IPS-18a (cell line): ENCODE data around the gene ABLIM2.

ENCODE experiments used
- H3K27ac ChIP-seq: one replicate; pipeline ENCODE4 v1.5.1; 2013; ENCODE audit warnings: low read length
- H3K27me3 ChIP-seq: one replicate; pipeline ENCODE4 v1.6.1; 2013; ENCODE audit warnings: mild to moderate bottlenecking, low read length; ENCODE audit not compliant: control insufficient read depth, insufficient read depth
- H3K36me3 ChIP-seq: one replicate; pipeline ENCODE4 v1.6.1; 2013; ENCODE audit warnings: low read depth, low read length; ENCODE audit not compliant: control insufficient read depth
- H3K4me1 ChIP-seq: one replicate; pipeline ENCODE4 v1.6.1; 2013; ENCODE audit warnings: low read depth, low read length; ENCODE audit not compliant: control insufficient read depth
- H3K4me3 ChIP-seq: one replicate; pipeline ENCODE4 v1.5.1; 2013; ENCODE audit warnings: low read length
- H3K9ac ChIP-seq: one replicate; pipeline ENCODE4 v1.6.1; 2013; ENCODE audit warnings: mild to moderate bottlenecking, low read length, moderate library complexity
- H3K9me3 ChIP-seq: one replicate; pipeline ENCODE4 v1.6.1; 2013; ENCODE audit warnings: low read depth, low read length; ENCODE audit not compliant: control insufficient read depth

ABLIM2 gene

GRCh38 chr4:8129785-8130184 is 28.8 kb downstream of the ABLIM2 start:
- Histone ChIP-seq H3K4me1 (peaks cover 11% of the 10 kb centered on the region), H3K27me3 (no peaks in the 10 kb centered on the region), H3K9me3 (no peaks in the 10 kb centered on the region), H3K9ac (no peak overlapping the region), H3K36me3 (no peaks in the 10 kb centered on the region), H3K27ac (no peak overlapping the region), H3K4me3 (no peak overlapping the region)

- no peak overlapping the region for H3K4me3 ChIP-seq
- H3K9ac ChIP-seq = no peak overlapping the region
- H3K27me3 ChIP-seq = no peaks in the 10 kb centered on the region
- no peak overlapping the region for H3K27ac ChIP-seq
- H3K9me3 ChIP-seq = no peaks in the 10 kb centered on the region
- no peaks in the 10 kb centered on the region for H3K36me3 ChIP-seq
- H3K4me1 ChIP-seq = peaks cover 10% of the 10 kb centered on the region
These were observed 29.5 kb downstream of the ABLIM2 start for GRCh38 chr4:8129136-8129535.

DNA sequence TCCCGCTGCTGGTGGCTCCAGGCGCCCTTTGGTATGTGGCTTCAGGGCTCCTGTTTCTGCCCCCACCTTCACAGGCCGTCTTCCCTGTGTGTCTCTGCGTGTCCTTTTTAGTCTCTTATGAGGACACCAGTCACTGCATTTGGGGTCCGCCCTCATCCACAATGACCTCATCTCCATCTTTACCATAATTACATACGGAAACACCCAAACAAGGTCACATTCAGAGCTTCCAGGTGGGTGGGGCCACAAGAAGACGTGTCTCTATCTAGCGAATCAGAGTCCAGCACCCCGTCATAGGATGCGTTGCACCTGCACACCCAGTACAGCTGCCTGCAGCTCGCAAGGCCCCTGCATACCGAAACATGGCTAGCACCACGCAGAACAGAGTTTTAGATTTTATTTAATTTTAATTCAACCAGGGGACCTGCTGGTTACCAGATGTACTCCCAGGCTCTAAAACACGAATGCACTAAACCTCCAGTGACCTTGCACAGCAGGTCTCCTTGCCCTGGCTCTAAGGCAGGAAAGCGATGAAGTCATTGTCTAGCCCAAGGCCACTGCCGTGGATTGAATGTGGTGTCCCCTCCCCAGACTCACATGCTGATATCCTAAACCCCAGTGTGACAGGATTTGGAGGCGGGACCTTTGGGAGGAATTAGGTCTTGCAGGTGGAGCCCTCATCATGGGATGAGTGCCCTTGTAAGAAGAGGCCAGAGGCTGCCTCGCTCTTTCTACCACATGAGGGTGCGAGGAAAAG is 30.3 kb downstream of the ABLIM2 start:
- H3K9ac ChIP-seq = no peak overlapping the region
- H3K27ac ChIP-seq = no peak overlapping the region
- H3K27me3 ChIP-seq = no peaks in the 10 kb centered on the region
- H3K4me1 ChIP-seq = peaks cover 4% of the 10 kb centered on the region
- no peaks in the 10 kb centered on the region for H3K9me3 ChIP-seq
- H3K36me3 ChIP-seq = no peaks in the 10 kb centered on the region
- H3K4me3 ChIP-seq = no peak overlapping the region

GRCh38 chr4:8127051-8127826 is 31.4 kb downstream of the ABLIM2 start:
- H3K27ac ChIP-seq = no peak overlapping the region
- no peak overlapping the region for H3K4me3 ChIP-seq
- H3K27me3 ChIP-seq = no peaks in the 10 kb centered on the region
- no peak overlapping the region for H3K9ac ChIP-seq
- peaks cover 4% of the 10 kb centered on the region for H3K4me1 ChIP-seq
- no peaks in the 10 kb centered on the region for H3K36me3 ChIP-seq
- H3K9me3 ChIP-seq = no peaks in the 10 kb centered on the region

- Histone ChIP-seq H3K27ac (no peak overlapping the region), H3K9ac (no peak overlapping the region), H3K27me3 (no peaks in the 10 kb centered on the region), H3K9me3 (no peaks in the 10 kb centered on the region), H3K36me3 (no peaks in the 10 kb centered on the region), H3K4me3 (no peak overlapping the region), H3K4me1 (peaks cover 4% of the 10 kb centered on the region)
These were observed 32.1 kb downstream of the ABLIM2 start for GRCh38 chr4:8126523-8126922.

DNA sequence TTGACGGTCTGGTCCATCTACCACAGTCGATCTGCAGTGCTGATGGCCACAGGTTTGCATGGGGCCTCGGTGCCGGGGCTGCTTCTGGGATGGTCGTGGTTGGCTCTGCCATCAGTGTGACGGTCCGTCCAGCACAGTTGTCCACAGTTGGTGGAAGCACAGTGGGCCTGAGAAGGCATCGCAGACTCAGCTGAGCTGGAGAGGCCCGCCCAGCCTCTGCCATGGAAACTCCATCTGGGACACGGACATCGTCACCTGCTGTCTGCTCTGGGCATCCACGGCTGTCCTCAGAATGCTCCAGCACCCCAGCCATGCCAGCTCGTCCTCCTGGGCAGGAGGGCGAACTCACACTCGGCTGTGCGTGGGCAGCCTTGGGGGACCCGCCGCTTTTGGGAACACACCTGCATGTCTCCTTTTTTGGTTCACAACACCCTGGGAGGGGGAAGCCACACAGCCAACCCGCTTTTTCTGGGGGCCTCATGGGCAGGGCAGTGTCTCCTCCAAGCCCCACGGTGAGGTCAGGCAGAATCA is 33.0 kb downstream of the ABLIM2 start:
- no peaks in the 10 kb centered on the region for H3K36me3 ChIP-seq
- no peaks in the 10 kb centered on the region for H3K9me3 ChIP-seq
- peaks cover 4% of the 10 kb centered on the region for H3K4me1 ChIP-seq
- H3K4me3 ChIP-seq = no peak overlapping the region
- no peaks in the 10 kb centered on the region for H3K27me3 ChIP-seq
- H3K27ac ChIP-seq = no peak overlapping the region
- no peak overlapping the region for H3K9ac ChIP-seq

DNA sequence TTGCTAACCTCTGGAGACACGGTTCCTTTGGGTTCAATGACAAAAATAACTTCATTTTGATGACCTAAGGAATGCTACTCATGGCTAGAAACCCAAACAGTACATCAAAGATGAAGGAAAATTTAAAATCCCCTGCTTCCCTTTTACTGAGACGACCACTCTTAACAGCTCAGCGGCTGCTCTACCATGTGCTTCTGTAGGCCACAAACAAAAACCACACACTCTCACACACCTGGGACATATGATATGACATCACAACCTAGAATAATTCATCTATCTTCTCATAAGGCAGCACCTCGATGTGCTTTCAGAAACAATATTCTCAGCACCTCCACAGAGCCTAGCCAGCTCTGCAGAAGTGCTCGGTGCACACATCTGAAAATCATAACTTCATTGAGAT is 34.7 kb downstream of the ABLIM2 start:
- no peaks in the 10 kb centered on the region for H3K9me3 ChIP-seq
- H3K36me3 ChIP-seq = no peaks in the 10 kb centered on the region
- H3K27me3 ChIP-seq = no peaks in the 10 kb centered on the region
- no peak overlapping the region for H3K9ac ChIP-seq
- H3K4me1 ChIP-seq = no peaks in the 10 kb centered on the region
- H3K4me3 ChIP-seq = no peak overlapping the region
- H3K27ac ChIP-seq = no peak overlapping the region

DNA sequence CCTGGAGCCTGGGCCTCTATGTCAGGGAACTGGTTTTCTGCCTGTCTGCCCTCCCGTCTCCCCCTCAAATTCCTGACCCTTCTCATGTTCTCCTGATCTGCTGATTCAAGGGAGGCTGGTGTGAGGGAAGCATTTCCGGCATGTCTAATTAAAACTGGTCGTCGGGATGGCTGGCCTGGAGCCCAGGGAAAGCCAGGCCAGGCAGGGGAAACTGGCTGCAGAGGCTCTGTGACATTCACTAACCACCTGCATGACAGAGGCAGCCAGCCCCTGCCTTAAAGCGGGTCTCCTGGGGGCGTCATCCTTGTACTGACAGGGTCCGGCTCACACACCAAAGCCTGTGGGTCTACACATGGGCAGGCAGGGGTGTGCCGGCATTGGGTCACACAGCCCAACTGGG is 35.2 kb downstream of the ABLIM2 start:
- Histone ChIP-seq H3K4me3 (no peak overlapping the region), H3K36me3 (no peaks in the 10 kb centered on the region), H3K9me3 (no peaks in the 10 kb centered on the region), H3K9ac (no peak overlapping the region), H3K4me1 (no peaks in the 10 kb centered on the region), H3K27ac (no peak overlapping the region), H3K27me3 (no peaks in the 10 kb centered on the region)

- no peaks in the 10 kb centered on the region for H3K36me3 ChIP-seq
- H3K4me1 ChIP-seq = no peaks in the 10 kb centered on the region
- no peak overlapping the region for H3K4me3 ChIP-seq
- H3K27ac ChIP-seq = no peak overlapping the region
- no peaks in the 10 kb centered on the region for H3K27me3 ChIP-seq
- no peak overlapping the region for H3K9ac ChIP-seq
- no peaks in the 10 kb centered on the region for H3K9me3 ChIP-seq
These were observed 35.9 kb downstream of the ABLIM2 start for GRCh38 chr4:8122746-8123145.

GRCh38 chr4:8121292-8122015 is 37.2 kb downstream of the ABLIM2 start:
- H3K36me3 ChIP-seq = no peaks in the 10 kb centered on the region
- no peaks in the 10 kb centered on the region for H3K9me3 ChIP-seq
- H3K4me1 ChIP-seq = no peaks in the 10 kb centered on the region
- no peak overlapping the region for H3K9ac ChIP-seq
- no peak overlapping the region for H3K27ac ChIP-seq
- no peak overlapping the region for H3K4me3 ChIP-seq
- no peaks in the 10 kb centered on the region for H3K27me3 ChIP-seq

DNA sequence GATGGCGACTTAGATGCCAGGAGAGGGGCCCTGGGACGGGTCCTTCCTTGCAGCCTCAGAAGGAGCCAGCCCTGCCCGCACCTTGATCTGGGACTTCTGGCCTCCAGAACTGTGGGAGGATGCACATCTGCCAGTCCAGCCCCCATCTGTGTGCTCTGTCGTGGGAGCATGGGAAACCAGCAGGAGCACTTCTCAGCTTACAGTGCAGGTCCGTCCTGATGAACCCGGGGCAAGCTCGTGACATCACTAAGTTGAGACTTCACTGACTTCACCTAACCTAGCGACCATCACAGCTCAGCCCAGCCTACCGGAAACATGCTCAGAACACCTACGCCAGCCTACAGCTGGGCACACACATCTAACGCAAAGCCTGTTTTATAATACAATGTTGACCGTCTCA is 38.1 kb downstream of the ABLIM2 start:
- Histone ChIP-seq H3K9ac (no peak overlapping the region), H3K4me3 (no peak overlapping the region), H3K36me3 (no peaks in the 10 kb centered on the region), H3K27ac (no peak overlapping the region), H3K27me3 (no peaks in the 10 kb centered on the region), H3K4me1 (no peaks in the 10 kb centered on the region), H3K9me3 (no peaks in the 10 kb centered on the region)
